Measurements from ENCODE around the gene CES3.
"Not testable (repeated sequence)": the region's sequence is repeated elsewhere in the genome, so short reads cannot be mapped to it uniquely, and the experiment has no call there.

CES3 gene

DNA sequence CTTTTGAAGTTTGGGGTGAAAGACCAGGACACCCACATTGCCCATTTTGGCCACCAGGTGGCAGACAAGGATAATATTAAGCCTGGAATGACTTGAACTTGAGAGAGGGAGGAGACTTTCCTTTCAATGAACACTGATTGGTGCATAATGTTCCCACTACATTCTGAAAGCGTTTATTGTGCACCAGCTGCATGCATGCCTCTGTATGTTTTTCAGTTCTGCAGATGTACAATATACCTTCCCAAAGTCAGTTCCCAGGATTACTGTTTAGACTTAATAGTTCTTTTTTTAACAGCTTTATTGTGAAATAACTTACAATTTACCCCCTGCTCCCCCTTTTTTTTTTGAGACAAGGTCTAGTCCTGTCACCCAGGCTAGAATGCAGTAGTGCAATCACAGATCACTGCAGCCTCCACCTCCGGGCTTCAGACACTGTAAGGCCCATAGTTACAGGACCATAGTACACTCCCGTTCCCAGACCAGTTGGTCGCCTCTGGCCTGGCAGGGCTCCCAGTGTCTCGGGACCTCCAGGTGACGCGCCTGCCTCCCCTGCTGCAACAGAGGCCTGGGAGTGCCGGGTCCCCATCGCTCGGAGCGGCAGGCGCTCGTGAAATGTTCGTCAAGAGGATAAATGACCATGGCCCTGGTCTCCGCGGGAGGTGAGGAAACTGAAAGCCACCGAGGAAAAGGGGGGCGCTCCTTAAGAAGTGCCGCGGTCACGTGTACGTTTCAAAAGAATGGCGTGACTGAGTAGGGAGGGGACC is 13.6 kb upstream of the CES3 start:
- DNase-seq = peak; percentile 85

DNA sequence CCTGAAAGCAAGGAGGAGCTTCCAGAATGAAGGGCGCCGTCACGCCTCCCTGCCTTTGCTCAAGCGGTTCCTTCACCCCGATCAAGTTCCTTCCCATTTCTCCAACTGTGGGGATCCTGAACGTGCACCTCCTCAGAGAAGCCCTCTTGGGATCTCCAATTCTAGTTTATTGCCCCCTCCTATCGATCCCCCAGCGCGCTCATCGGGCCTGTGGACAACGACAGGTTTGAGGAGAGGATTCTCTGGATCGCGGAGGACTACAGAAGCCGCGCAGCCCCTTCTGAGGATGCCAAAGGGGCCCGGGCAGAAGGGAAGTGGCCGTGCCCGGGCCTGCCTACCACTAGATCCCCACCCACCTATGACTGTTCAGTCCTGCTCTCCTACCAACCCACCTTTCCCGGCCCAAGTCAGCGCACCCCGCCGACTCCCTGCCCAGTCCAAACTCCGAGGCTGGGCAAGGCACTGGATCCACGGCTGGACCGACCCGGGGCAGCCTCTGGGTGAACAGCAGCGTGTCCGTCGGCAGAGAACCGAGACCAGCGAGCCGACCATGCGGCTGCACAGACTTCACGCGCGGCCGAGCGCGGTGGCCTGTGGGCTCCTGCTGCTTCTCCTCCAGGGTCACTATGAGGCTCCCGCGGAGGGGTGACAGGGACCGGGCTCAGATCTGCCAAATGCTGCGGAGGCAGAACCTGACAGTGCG is 12.8 kb upstream of the CES3 start:
- no peak for DNase-seq

DNA sequence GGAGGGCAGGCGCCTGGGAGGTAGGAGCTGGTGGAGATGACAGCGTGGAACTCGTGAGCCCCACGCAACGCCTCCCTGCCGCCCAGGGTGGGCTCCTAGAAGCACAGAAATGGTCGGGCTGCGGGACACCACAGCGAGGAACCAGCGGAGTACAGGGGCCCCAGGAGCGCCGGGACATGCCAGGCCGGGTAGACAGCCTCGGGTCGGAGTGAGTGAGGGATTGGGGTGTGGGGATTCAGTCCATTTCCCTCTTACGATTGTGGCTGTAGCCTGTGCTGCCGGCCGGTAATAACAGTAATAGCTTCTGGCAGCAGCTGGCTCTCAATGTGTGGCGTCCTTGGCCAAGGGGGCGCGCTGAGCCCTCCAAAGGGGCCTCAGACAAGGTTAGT is 12.2 kb upstream of the CES3 start:
- no peak for DNase-seq

DNA sequence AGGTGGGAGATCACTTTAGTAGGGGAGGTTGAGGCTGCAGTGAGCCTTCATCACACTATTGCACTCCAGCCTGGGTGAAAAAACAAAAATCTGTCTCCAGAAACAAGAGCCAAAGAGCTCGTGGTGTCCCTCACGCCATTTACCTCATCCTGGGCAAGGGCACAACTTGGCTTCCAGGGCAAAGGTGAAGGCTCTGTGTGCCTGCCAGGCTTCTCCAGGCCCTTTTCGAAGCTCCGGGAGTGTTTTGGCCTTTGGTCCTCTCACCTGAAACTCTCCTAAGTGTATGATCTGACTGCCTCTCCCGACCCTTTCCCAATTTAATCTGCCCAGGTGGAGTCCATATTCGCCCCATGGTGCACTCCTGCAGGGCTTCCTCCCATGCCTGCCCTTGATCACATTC is 11.6 kb upstream of the CES3 start:
- DNase-seq = no peak

DNA sequence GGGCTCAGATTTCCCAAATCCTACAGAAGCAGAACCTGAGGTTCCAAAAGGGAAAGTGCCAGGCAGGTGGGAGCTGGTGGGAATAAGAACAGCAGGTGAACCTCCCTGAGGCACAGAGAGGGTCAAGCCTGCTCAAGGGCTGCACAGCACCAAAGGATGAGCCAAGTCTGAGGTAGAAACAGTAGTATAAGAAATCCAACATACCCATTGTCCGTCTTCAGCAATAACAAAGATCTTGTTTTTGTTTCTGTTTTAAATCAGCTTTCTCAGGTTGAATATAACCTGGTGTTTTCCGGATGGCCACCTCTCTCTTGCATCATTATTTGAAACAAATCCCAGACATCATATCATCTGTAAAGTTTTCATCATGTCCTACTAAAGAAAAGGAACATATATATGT is 10.6 kb upstream of the CES3 start:
- no peak for DNase-seq

DNA sequence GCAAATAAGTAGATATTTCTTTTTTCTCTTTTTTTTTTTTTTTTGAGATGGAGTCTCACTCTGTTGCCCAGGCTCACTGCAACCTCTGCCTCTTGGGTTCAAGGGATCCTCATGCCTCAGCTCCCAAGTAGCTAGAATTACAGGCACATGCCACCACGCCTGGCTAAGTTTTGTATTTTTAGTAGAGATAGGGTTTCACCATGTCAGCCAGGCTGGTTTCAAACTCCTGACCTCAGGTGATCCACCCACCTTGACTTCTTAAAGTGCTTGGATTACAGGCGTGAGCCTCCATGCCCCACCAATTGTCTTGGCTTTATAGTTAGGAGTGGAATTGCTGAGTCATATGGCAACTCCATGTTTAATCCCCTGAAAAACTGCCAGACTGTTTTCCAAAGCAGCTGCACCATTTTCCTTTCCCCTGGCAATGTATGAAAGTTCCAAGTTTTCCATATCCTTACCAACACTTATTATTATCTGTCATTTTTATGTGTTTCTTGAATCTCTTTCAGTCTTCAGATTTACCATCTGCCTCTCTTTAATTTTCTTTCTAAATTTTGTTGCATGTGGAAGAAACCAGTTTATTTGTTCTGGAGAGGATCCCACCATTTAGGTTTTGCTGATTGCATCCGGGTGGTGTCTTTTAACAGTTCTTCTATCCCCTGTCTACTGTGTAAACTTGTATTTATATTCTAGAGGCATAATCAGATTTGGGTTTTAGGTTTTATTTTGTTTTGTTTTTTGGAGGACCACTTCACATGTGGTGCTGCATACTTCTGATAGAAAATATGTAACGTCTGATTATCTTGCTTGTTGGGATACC is 9.9 kb upstream of the CES3 start:
- DNase-seq = no peak

DNA sequence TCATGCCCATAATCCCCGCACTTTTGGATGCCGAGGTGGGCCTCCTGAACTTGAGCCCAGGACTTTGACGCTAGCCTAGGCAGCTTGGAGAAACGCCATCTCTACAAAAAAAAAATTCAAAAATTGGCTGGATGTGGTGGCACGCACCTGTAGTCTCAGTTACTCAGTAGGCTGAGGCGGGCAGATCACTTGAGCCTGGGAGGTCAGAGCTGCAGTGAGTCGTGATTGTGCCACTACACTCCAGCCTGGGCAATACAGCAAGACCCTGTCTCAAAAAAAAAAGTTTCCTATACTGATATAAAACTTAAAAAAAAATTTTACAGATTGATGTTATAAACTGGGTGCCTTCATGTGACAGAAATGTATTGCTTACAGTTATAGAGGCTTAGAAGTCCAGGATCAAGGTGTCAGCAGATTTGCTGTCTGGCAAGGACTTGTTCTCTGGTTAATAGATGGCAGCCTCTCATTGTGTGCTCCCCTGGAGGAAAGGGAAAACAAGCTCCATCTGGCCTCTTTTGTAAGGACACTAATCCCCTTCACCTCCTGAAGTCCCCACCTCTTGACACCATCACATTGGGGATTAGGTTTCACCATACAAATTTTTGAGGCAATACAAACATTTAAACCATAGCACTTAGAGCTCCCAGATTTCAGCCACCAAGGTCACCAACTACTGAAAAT is 8.5 kb upstream of the CES3 start:
- DNase-seq = no peak

DNA sequence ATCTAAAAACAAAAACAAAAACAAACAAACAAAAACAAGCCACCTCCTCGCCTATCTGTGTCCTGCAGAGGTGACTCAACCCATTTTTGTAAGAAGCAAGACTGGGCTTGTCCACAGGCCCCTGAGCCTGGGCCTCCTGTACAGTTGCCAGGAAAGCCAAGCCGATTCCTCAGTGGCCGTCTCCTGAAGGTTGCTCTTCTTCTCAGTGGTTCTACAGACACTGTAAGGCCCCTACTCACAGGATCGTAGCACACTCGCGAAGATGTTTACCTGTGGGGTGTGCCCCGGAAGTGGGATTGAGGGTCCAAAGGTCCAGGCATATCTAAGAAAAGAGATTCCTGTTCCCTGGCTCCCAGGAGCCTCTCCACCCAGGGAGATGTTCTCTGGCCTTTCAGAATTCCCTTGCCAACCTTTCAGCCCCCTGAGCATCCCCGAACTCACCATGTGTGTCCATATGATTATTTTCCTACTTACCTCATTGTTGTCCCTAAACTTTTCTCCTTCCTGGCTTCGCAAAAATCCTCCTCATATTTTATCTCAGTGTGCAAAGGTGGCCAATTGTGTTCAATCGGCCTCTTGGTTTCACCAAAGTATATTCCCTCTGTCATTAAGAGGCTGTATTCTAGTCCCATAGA is 7.5 kb upstream of the CES3 start:
- DNase-seq = no peak

DNA sequence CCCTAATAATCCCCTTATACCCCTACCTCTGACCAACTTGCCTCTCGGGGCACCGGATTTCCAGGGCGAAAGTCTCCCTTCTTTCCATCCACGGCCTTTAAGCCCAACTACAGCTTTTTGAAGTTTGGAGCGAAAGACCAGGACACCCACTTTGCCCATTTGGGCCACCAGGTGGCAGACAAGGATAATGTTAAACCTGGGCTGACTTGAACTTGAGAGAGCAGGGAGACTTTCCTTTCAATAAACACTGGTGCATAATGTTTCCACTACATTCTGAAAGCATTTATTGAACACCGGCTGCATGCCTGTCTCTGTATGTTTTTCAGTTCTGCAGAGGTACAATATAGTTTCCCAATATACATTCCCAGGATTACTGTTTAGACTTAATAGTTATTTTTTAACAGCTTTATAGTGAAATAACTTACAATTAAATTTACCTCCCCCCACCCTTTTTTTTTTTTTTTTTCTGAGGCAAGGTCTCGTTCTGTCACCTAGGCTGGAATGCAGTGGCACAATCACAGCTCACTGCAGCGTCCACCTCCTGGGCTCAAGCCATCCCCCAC is 6.9 kb upstream of the CES3 start:
- DNase-seq = peak; percentile 74

DNA sequence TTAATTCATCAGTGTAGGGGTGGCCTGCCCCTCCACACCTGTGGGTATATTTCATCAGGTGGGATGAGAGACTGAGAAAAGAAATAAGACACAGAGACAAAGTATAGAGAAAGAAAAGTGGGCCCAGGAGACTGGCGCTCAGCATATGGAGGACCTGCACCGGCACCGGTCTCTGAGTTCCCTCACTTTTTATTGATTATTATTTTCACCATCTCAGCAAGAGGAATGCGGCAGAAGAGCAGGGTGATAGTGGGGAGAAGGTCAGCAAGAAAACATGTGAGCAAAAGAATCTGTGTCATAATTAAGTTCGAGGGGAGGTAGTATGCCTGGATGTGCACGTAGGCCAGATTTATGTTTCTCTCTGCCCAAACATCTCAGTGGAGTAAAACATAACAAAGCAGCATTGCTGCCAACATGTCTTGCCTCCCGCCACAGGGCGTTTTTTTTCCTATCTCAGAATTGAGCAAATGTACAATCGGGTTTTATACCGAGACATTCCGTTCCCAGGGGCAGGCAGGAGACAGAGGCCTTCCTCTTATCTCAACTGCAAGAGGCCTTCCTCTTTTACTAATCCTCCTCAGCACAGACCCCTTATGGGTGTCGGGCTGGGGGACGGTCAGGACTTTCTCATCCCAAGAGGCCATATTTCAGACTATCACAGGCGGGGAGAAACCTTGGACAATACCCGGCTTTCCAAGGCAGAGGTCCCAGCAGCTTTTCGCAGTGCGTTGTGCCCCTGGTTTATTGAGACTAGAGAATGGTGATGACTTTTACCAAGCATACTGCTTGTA is 5.5 kb upstream of the CES3 start:
- DNase-seq = not testable (repeated sequence)

DNA sequence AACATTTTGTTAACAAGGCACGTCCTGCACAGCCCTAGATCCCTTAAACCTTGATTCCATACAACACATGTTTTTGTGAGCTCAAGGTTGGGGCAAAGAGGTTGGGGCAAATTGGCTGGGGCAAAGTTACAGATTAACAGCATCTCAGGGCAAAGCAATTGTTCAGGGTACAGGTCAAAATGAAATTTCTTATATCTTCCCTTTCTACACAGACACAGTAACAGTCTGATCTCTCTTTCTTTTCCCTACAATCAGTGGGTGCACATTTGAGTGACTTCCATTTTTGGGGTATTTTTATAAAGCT is 5.0 kb upstream of the CES3 start:
- not testable (repeated sequence) for DNase-seq

DNA sequence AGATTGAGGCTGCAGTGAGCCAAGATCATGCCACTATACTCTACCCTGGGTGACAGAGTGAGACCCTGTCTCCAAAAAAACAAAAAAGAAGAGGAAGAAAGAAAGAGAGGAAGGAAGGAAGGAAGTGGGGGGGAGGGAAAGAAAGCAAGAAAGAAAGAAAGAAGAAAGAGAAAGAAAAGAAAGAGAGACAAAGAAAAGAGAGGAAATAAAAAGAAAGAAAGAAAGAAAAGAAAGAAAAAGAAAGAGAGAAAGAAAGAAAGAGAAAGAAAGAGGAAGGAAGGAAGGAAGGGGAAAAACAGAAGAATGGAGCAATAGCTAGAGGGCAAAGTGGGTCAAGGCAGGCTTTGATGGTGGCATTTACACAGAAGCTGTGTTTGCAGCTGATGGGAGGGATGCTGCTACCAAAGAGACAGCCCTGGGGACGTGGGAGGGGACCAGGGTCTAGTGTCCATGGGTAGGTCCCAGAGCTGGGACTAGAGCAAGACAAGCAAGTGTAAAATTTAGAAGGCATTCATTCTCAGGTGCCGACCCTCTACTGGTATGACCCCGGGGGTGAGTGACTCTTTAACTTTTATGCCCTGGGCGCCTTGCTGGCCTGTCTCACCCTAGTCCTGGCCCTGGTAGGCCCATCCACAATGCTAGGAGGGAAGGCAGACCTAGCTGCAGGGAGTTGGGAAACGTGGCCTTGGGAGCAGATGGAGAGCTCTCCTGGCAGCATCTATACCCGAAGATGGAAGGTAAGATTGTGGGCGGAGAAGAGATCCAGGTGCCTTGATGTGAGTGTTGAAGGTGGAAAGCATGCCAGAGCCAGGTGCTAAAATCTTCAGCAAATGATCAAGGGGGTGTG is 2.0 kb upstream of the CES3 start:
- no peak for DNase-seq

DNA sequence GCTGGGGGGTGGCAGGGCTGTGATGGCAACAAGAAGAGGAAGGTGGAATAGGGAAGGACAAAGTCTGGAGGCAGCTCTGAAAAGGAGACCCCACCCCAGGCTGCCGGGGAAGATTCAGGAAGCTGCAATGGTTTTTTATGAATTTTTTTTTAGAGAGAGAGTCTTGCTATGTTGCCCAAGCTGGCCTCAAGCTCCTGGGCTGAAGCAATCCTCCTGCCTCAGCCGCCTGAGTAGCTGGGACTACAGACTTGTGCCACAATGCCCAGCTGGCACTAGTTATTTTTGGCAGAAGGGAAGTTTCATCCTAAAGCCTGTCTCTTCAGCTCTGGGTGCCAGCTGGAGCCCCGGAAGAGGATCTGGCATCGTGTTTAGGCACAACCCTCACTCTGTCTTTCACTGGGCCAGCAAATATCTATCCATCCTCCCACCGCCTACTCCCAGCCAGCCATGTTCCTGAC is 1.3 kb upstream of the CES3 start:
- no peak for DNase-seq

DNA sequence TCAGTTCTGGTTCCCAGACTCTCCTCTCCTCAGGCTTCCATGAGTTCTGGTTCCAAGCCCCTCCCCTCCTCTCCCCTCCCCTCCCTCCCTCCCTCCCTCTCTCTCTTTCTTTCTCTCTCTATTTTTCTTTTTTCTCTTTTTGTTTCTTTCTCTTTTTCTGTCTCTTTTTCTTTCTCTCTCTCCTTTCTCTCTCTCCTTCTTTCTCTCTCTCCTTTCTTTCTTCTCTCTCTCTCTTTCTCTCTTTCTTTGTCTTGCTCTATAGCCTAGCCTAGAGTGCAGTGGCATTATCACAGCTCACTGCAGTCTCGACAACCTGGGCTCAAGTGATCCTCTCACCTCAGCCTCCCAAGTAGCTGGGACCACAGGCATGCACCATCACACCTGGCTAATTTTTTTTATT is 796 bp upstream of the CES3 start:
- DNase-seq = no peak

DNA sequence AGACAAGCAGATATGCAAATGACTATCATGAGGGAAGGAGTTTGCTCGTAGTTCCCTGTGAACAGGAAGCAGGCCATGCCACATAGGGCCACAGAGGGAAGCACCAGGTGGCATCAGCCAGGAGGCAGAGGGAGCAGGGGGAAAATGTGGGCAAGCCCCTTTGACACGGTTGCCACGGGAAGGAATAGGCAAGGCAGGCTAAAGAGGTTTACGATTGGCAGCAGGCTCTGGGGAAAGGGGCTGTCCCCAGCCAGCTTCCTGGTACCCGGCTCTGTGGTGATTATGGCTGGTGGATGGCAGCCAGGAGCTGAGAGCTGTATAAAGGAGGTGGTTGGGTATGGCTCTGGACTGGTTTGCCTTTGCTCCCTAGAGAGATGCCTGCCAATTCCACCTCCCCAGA is 848 bp downstream of the CES3 start:
- no peak for DNase-seq

DNA sequence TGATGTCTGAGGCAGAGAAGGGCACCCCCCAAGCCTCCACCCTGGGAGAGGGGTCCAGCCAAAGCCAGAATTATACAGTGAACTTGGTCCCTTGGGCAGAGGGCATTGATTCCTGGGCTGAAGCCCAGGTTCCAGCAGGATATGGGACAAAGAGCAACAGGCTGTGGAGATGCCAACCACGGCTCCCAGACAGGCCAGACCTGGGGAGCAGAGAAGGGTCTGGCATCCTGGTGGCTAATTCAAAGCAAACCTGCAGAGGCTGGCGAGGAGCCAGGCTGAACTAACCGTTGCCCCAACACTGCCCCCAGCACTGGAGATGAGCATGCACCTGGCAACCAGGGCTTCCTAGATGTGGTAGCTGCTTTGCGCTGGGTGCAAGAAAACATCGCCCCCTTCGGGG is 3.0 kb downstream of the CES3 start:
- DNase-seq = no peak

DNA sequence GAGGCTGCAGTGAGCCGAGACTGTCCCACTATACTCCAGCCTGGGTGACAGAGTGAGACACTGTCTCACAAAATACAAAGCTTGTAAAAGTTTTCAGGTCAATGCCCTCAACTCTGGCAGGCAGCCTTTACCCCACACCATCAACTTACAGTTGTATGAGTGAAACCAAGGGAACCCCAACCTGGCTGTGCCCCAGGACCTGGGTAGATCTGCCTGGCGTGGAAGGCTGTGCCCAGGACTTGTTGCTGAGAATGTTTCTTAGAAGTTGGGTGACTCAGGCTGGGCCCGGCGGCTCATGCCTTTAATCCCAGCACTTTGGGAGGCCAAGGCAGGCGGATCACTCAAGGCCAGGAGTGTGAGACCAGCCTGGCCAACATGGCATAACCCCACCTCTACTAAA is 7.8 kb downstream of the CES3 start:
- no peak for DNase-seq

DNA sequence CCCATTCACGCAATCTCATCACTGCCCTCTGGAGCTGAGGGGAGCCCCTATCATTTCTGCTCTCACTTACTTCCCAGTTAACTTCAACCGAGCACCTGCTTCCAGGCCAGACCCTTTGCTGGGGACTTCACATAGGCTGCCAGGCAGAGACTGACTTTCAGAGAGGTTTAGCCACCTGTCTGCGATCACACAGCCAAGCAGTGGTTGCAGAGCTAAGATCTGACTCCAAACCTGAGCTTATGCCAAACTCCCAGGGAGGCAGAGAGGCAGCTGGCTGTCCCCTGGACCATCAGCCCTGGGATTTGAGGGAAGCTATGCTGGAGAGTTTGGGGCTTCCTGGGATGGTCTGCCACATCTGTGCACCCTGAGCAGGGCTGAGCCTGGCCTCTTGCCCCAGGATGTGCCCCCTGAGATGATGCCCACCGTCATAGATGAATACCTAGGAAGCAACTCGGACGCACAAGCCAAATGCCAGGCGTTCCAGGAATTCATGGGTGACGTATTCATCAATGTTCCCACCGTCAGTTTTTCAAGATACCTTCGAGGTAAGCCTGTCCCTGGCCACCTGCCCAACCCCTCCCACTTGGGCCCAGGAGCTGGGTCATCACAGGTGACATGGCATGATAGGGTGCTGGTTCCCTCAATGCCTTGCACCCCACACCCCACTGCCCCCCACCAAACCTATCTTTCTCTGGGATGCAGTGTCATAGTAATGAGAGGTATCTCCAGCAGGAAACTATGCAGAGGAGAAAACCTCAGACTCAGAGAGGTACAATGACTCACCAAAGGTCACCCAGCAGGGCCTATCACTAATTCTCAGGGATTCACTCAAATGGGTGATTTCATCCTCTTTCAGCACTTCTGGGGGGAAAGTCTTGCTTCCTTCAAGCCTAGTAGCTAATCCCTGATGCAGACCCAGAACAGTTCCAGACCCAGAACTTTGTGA is 10.0 kb downstream of the CES3 start:
- no peak for DNase-seq

DNA sequence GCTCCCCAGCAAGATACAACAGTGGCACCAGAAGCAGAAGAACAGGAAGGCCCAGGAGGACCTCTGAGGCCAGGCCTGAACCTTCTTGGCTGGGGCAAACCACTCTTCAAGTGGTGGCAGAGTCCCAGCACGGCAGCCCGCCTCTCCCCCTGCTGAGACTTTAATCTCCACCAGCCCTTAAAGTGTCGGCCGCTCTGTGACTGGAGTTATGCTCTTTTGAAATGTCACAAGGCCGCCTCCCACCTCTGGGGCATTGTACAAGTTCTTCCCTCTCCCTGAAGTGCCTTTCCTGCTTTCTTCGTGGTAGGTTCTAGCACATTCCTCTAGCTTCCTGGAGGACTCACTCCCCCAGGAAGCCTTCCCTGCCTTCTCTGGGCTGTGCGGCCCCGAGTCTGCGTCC is 11.9 kb downstream of the CES3 start:
- no peak for DNase-seq

DNA sequence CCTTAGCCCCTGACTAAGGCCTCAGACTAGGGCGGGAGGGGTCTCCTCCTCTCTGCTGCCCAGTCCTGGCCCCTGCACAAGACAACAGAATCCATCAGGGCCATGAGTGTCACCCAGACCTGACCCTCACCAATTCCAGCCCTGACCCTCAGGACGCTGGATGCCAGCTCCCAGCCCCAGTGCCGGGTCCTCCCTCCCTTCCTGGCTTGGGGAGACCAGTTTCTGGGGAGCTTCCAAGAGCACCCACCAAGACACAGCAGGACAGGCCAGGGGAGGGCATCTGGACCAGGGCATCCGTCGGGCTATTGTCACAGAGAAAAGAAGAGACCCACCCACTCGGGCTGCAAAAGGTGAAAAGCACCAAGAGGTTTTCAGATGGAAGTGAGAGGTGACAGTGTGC is 12.7 kb downstream of the CES3 start:
- DNase-seq = no peak

Data from activated CD4-positive, alpha-beta T cell treated with anti-CD3 and anti-CD28 coated beads, Interleukin-2, amount 50 U/mL, for 1 hour (primary cell).